ENCODE data around the gene ATP8A1. TPM values are rescaled to one million over a fixed set of nuclear protein-coding genes. Genes with fewer than 3 reads are reported as not detected.

The ATP8A1 gene
- total and polyA plus RNA-seq, 2 of the 4 experiments (the other 2 are of a cell fraction): 0.12 to 0.36 TPM

DNA sequence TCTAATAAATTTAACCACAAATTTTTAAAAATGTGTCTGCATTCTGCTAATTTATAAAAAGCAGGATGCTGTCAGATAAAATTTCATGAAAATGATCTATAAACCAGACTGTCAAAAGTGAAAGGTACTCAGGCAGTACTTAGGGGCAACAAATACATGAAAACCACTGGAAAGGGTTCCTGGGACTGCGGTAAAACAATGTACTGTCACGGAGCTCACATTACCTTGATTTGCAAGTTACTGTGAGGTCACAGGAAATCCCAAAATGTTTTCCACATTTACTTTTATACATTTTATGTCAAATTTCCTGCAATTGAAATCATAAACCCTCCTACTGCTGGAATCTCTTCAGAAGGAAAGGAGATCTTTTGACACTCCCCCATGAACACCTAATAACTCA is 214.3 kb downstream of the ATP8A1 start:
- DNase-seq (no peak), ATAC-seq (ENCODE audit: low read depth) (no peak)
- Histone ChIP-seq H2BK5ac (ENCODE audit: low read depth, low read length, poor library complexity, severe bottlenecking) (no peak overlapping the region), H3K56ac (ENCODE audit: extremely low read depth, insufficient read depth, low read length) (no peak overlapping the region), H3K79me1 (ENCODE audit: low read depth in 1 of 2, low read length in 2 of 2) (no peaks in the 10 kb centered on the region), H2BK120ac (ENCODE audit: low read depth, low read length) (no peak overlapping the region), H2BK20ac (ENCODE audit: low read depth, low read length) (no peak overlapping the region), H3K27ac (ENCODE audit: insufficient read depth, low read length) (no peak overlapping the region), H3K4me1 (ENCODE audit: control insufficient read depth, insufficient read depth, low read length) (no peaks in the 10 kb centered on the region), H3K9me3 (ENCODE audit: control insufficient read depth, insufficient read depth, low read length) (no peaks in the 10 kb centered on the region), H3K27me3 (ENCODE audit: control insufficient read depth, insufficient read depth, low read length) (no peaks in the 10 kb centered on the region; the same call in none of the 2 replicates), H2AFZ (replicated peaks; ENCODE audit: low read length, poor library complexity) (no peak overlapping the region), H3K4ac (ENCODE audit: low read depth, low read length) (no peak overlapping the region), H4K91ac (ENCODE audit: insufficient read depth, low read depth, low read length) (no peak overlapping the region), H3K9me1 (ENCODE audit: insufficient read depth, low read length) (no peaks in the 10 kb centered on the region), H3K9ac (ENCODE audit: low read depth, low read length) (no peak overlapping the region), H4K5ac (ENCODE audit: low read depth, low read length) (no peak overlapping the region), H3K14ac (replicated peaks; ENCODE audit: low read depth, low read length) (no peak overlapping the region), H3K4me2 (ENCODE audit: low read depth, low read length) (no peak overlapping the region), H4K20me1 (ENCODE audit: insufficient read depth, low read length) (no peaks in the 10 kb centered on the region), H3K4me3 (ENCODE audit: insufficient read depth, low read depth, low read length) (no peak overlapping the region), H3K23ac (ENCODE audit: low read depth, low read length) (no peak overlapping the region), H3K36me3 (ENCODE audit: control insufficient read depth, insufficient read depth, low read length) (no peaks in the 10 kb centered on the region), H2AK5ac (ENCODE audit: low read depth, low read length) (no peak overlapping the region), H2BK15ac (ENCODE audit: low read depth, low read length) (no peak overlapping the region), H3K18ac (ENCODE audit: low read depth, low read length) (no peak overlapping the region), H2AK9ac (replicated peaks; ENCODE audit: low read depth, low read length, poor library complexity) (no peak overlapping the region), H4K8ac (ENCODE audit: low read depth in 2 of 2, low read length in 2 of 2) (no peak overlapping the region)
- in situ Hi-C loops (cut with MboI; ENCODE audit: low sequenced_read_pairs): no loop called here
- BruUV-seq (replicated peaks): no TSS peak
- WGBS, 2 experiments (ENCODE audit: extremely low coverage in 2 of 2, insufficient read length in 1 of 2): no CpG with 5 or more reads among the region's 2 CpGs
- intact Hi-C loops (cut with micrococcal nuclease): no loop called here
- ChIA-PET CTCF (no interaction called here), POLR2A (ENCODE audit: unreplicated experiment) (no interaction called here)
- TF ChIP-seq, protein P1, sequence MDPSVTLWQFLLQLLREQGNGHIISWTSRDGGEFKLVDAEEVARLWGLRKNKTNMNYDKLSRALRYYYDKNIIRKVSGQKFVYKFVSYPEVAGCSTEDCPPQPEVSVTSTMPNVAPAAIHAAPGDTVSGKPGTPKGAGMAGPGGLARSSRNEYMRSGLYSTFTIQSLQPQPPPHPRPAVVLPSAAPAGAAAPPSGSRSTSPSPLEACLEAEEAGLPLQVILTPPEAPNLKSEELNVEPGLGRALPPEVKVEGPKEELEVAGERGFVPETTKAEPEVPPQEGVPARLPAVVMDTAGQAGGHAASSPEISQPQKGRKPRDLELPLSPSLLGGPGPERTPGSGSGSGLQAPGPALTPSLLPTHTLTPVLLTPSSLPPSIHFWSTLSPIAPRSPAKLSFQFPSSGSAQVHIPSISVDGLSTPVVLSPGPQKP (IDR thresholded peaks at IDR 0.05; ENCODE audit: borderline replicate concordance, low read depth, low read length): no peak
- dilution Hi-C loops (cut with HindIII; ENCODE audit: low sequenced_read_pairs, unreplicated experiment): no loop called here

All from IMR-90 (cell line).